K562 (cell line): ENCODE measurements around the gene CAMK2A. TPM values are rescaled to one million over a fixed set of nuclear protein-coding genes. Genes with fewer than 3 reads are reported as not detected.

Source experiments
- ATAC-seq: fragments of 200-7000 bp; cut with Tn5 transposase; 3 replicates; pipeline ENCODE4 v1.9.1; 2020; ENCODE audit warnings: moderate library complexity
- BruUV-seq: library from RNA; stranded (reverse); fragments of 400-500 nt; replicated peaks from 2 replicates; lab custom pipeline; 2021; lab: Mats Ljungman, UMichigan
- CTCF ChIA-PET: fragments of 300-600 bp; formaldehyde crosslinking; extraction: SDS; loops from one replicate; lab custom pipeline; 2021; ENCODE audit warnings: low intra/inter-chr PET ratio; lab: Yijun Ruan, JAX
- POLR2A ChIA-PET: fragments of 300-600, 350-650 bp; sonication (Branson Sonifier 250); formaldehyde crosslinking; extraction: SDS; loops from one replicate; lab custom pipeline; 2021; ENCODE audit warnings: antibody characterized with exemption, inconsistent platforms; lab: Yijun Ruan, JAX
- DNase-seq, 4 experiments: peaks; one replicate each; pipeline versions ENCODE4 v3.0.0 to v3.0.0-alpha.2; 2011 to 2018; ENCODE audit warnings: low spot score in 3 of 4, mixed read lengths in 3 of 4; ENCODE audit errors: extremely low read depth in 1 of 4
- FAIRE-seq: peaks from 2 replicates; lab custom pipeline; 2011; peaks lifted over from hg19 to GRCh38; lab: Jason Lieb, UNC
- H2AFZ ChIP-seq: 2 replicates; pipeline ENCODE4 v1.6.0; 2011; ENCODE audit warnings: low read depth, low read length, control low read depth, inconsistent platforms
- H3K27ac ChIP-seq: fragments of 200-600 bp; 3 replicates; pipeline ENCODE4 v1.8.0; 2011; ENCODE audit warnings: low read depth, mild to moderate bottlenecking, control low read depth, inconsistent platforms, low read length, moderate library complexity, mixed read lengths; ENCODE audit errors: extremely low read depth
- H3K27me3 ChIP-seq, 2 experiments: fragments of 300-600 bp in 1 of 2; 2 replicates in 1 of 2; 3 replicates in 1 of 2; pipeline versions ENCODE4 v1.6.0 to v1.8.0; 2011; ENCODE audit warnings: inconsistent platforms in 2 of 2, low read length in 2 of 2, mild to moderate bottlenecking in 1 of 2, mixed read lengths in 1 of 2, moderate library complexity in 1 of 2; ENCODE audit not compliant: control insufficient read depth in 2 of 2, insufficient read depth in 2 of 2
- H3K36me3 ChIP-seq: fragments of 300-600 bp; 3 replicates; pipeline ENCODE4 v1.8.0; 2011; ENCODE audit warnings: mild to moderate bottlenecking, low read length, inconsistent platforms; ENCODE audit not compliant: control insufficient read depth, insufficient read depth
- H3K4me1 ChIP-seq, 2 experiments: fragments of 200-600 bp in 1 of 2; replicated peaks in 1 of 2; 2 replicates in 1 of 2; 3 replicates in 1 of 2; pipeline versions ENCODE4 v1.5.1 to v1.8.0; 2011; ENCODE audit warnings: inconsistent platforms in 2 of 2, low read length in 2 of 2, mild to moderate bottlenecking in 1 of 2, mixed read lengths in 1 of 2, moderate library complexity in 1 of 2; ENCODE audit not compliant: control insufficient read depth in 2 of 2, insufficient read depth in 2 of 2
- H3K4me2 ChIP-seq: 2 replicates; pipeline ENCODE4 v1.6.1; 2011; ENCODE audit warnings: low read length, control low read depth, inconsistent platforms, mixed read lengths; ENCODE audit not compliant: insufficient read depth
- H3K4me3 ChIP-seq: fragments of 200-600 bp; sonication (generic), shearing (Covaris generic); 2 replicates; pipeline ENCODE4 v1.5.1; 2016; ENCODE audit warnings: control low read depth, inconsistent platforms
- H3K79me2 ChIP-seq: fragments of 200-600 bp; 3 replicates; pipeline ENCODE4 v1.8.0; 2011; ENCODE audit warnings: low read length, inconsistent platforms; ENCODE audit not compliant: control insufficient read depth, insufficient read depth
- H3K9ac ChIP-seq, 2 experiments: 2 replicates each; pipeline versions ENCODE4 v1.6.0 to v1.6.1; 2011; ENCODE audit warnings: low read depth in 2 of 2, low read length in 2 of 2, control low read depth in 1 of 2, inconsistent platforms in 1 of 2, mild to moderate bottlenecking in 1 of 2, mixed read lengths in 1 of 2; ENCODE audit not compliant: insufficient read depth in 1 of 2
- H3K9me1 ChIP-seq: one replicate; pipeline ENCODE4 v1.6.0; 2011; ENCODE audit warnings: inconsistent platforms, mild to moderate bottlenecking, low read length, moderate library complexity; ENCODE audit not compliant: control insufficient read depth, insufficient read depth
- H3K9me3 ChIP-seq: replicated peaks from 2 replicates; pipeline ENCODE4 v1.5.1; 2011; ENCODE audit warnings: low read depth, low read length, inconsistent platforms; ENCODE audit not compliant: control insufficient read depth, insufficient read depth
- H4K20me1 ChIP-seq: replicated peaks from 2 replicates; pipeline ENCODE4 v1.6.1; 2011; ENCODE audit warnings: low read length, inconsistent platforms, mixed read lengths; ENCODE audit not compliant: control insufficient read depth, insufficient read depth
- C11orf30 ChIP-seq: fragments of 450-650 bp; IDR thresholded peaks from 2 replicates; pipeline ENCODE4 v1.6.1; 2016; ENCODE audit warnings: low read depth, mild to moderate bottlenecking
- CCNT2 ChIP-seq: IDR thresholded peaks from 2 replicates; pipeline ENCODE4 v1.6.1; 2011; ENCODE audit warnings: borderline replicate concordance, low read depth, mild to moderate bottlenecking, moderate library complexity, mixed read lengths, low read length; ENCODE audit not compliant: insufficient read length; ENCODE audit errors: extremely low read depth
- E2F8 ChIP-seq: fragments of 450-650 bp; IDR thresholded peaks from 2 replicates; pipeline ENCODE4 v1.7.1; 2018; ENCODE audit warnings: mild to moderate bottlenecking, low read depth; ENCODE audit not compliant: partially characterized antibody
- GABPB1 ChIP-seq: sonication (generic); formaldehyde crosslinking; IDR thresholded peaks from 2 replicates; pipeline ENCODE4 v1.8.0; 2022; ENCODE audit warnings: mild to moderate bottlenecking, missing genetic modification reagents
- GTF2A2 ChIP-seq: IDR thresholded peaks from 2 replicates; pipeline ENCODE4 v1.6.1; 2016; ENCODE audit warnings: mild to moderate bottlenecking, missing genetic modification characterization, missing compliant biosample characterization
- HOXB6 ChIP-seq: fragments of 250-450 bp; sonication (Bioruptor Pico); IDR thresholded peaks from 2 replicates; pipeline ENCODE4 v1.5.1; 2022; ENCODE audit warnings: mild to moderate bottlenecking, borderline replicate concordance
- KDM4B ChIP-seq, 2 experiments: fragments of 450-650 bp in 1 of 2; sonication (generic) in 1 of 2; IDR thresholded peaks; 2 replicates each; pipeline ENCODE4 v1.6.1; 2016 to 2017; ENCODE audit warnings: borderline replicate concordance in 2 of 2, antibody characterized with exemption in 1 of 2, low read depth in 1 of 2, mild to moderate bottlenecking in 1 of 2
- MCM5 ChIP-seq: fragments of 450-650 bp; IDR thresholded peaks from 2 replicates; pipeline ENCODE4 v1.6.1; 2016; ENCODE audit warnings: low read depth
- PPARD ChIP-seq: fragments of 250-450 bp; sonication (Bioruptor Pico); IDR thresholded peaks from 2 replicates; pipeline ENCODE4 v1.8.0; 2022; ENCODE audit warnings: inconsistent platforms, mild to moderate bottlenecking, moderate library complexity
- PTBP1 ChIP-seq: fragments of 200-400 bp; formaldehyde crosslinking; IDR thresholded peaks from 2 replicates; pipeline ENCODE4 v1.6.1; 2017; ENCODE audit warnings: low read depth, low read length
- RBFOX2 ChIP-seq: fragments of 200-400 bp; formaldehyde crosslinking; IDR thresholded peaks from 2 replicates; pipeline ENCODE4 v1.6.1; 2017; ENCODE audit warnings: low read depth, mild to moderate bottlenecking, low read length, moderate library complexity
- TEAD1 ChIP-seq, 2 experiments: fragments of 450-650 bp in 1 of 2; sonication (generic) in 1 of 2; formaldehyde crosslinking; IDR thresholded peaks; 2 replicates each; pipeline versions ENCODE4 v1.4.0 to v1.8.0; 2020 to 2022; ENCODE audit warnings: mild to moderate bottlenecking in 2 of 2, missing genetic modification reagents in 1 of 2
- U2AF2 ChIP-seq: fragments of 200-400 bp; formaldehyde crosslinking; optimal IDR thresholded peaks from 2 replicates; pipeline ENCODE3; 2017; ENCODE audit warnings: low read depth, mild to moderate bottlenecking, low read length
- USF1 ChIP-seq: sonication (generic); formaldehyde crosslinking; IDR thresholded peaks from 2 replicates; pipeline ENCODE4 v1.9.0; 2022; ENCODE audit warnings: mild to moderate bottlenecking, missing genetic modification reagents
- WGBS: fragments of 100-300 bp; shearing (Covaris generic); methylation state at CpG from one replicate; pipeline ENCODE4 v1.1.6; 2016; ENCODE audit warnings: low coverage, mixed read lengths; ENCODE audit not compliant: insufficient coverage; ENCODE audit errors: missing lambda C conversion rate; 5-methylcytosine and 5-hydroxymethylcytosine counted together
- in situ Hi-C: fragments of 300-500 bp; cut with MboI; formaldehyde crosslinking; loops from 4 replicates; pipeline ENCODE4 v1.15.0; 2018; ENCODE audit warnings: inconsistent platforms, mixed read lengths
- intact Hi-C: fragments of 100-400 bp; cut with micrococcal nuclease; formaldehyde crosslinking; loops from 2 replicates; pipeline ENCODE4 v1.14.2; 2022
- polyA plus RNA-seq, 8 experiments: library from polyadenylated mRNA; depleted of rRNA in 4 of 8; stranded (reverse) in 5 of 8; unstranded in 3 of 8; fragments of >200 nt; fragmentation: Nextera tagmentation in 2 of 8; fragmentation: Illumina TruSeq in 1 of 8; extraction: Ambion mirVana in 2 of 8; extraction: Trizol in 1 of 8; gene quantifications; 2 replicates each; pipeline versions ENCODE4 v1.2.1 to v1.2.3, GENCODE V29; 2011 to 2014; ENCODE audit warnings: inconsistent platforms in 1 of 8, missing spikeins in 1 of 8
- total RNA-seq, 7 experiments: library from RNA; depleted of rRNA in 6 of 7; stranded (reverse); fragments of >200 nt in 6 of 7; fragmentation: Illumina TruSeq in 2 of 7; extraction: Trizol in 2 of 7; gene quantifications; 2 replicates each; pipeline versions ENCODE4 v1.2.1 to v1.2.3, GENCODE V29; 2011 to 2021; ENCODE audit warnings: low replicate concordance in 1 of 7
- TF ChIP-seq, protein P1 (sequence below): sonication (generic); formaldehyde crosslinking; IDR thresholded peaks from 2 replicates; pipeline ENCODE4 v1.8.0; 2022; ENCODE audit warnings: mild to moderate bottlenecking, missing genetic modification reagents
- TF ChIP-seq, protein P2 (sequence below): fragments of 450-650 bp; IDR thresholded peaks from 2 replicates; pipeline ENCODE4 v1.6.1; 2017; ENCODE audit warnings: mild to moderate bottlenecking, moderate library complexity

Gene CAMK2A
- total and polyA plus RNA-seq, 9 of the 15 experiments (the other 6 are each of a cell fraction or from before 2014, with no cell fraction given): 0.01 to 0.18 (median 0.04) TPM; not detected in 6

DNA sequence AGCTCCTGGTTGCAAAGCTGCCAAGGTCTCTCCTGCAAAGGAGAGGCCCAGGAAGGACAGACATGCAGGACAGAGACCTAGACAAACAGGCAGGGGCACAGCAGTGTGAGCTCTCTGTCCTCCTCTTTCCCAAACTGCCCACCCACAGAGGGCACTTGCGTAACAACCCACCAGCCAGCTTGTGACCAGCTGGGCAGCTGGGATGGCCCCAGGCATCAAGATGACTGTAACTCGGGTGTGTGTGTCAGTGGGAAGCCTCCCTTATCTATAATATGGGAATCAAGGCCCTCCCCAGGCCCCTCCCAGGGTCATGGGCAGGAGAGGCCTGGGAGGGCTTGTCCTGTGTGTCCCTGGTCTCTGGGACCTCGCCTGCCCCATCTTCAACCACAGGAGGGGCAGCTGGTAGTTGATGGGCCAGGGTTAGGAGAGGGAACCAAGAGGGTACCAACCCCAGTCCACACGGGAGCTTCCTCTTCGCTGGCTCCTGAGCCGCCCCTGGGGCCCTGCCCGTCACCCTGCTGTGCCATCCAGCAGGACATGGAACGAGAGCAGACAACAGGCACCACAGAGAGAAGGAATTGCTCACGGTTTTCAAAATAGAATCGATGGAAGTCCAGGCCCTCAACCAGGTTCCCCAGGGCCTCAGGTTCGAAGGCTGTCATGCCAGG, 61.8 kb downstream of the CAMK2A start:
- no peaks in the 10 kb centered on the region for H3K4me1 ChIP-seq
- no peak overlapping the region for H2AFZ ChIP-seq
- intact Hi-C loops: no loop called here
- no peaks in the 10 kb centered on the region for H3K79me2 ChIP-seq
- WGBS: 9% methylated on average over 10 of the region's 11 CpGs
- no peak overlapping the region for H3K4me3 ChIP-seq
- H3K4me2 ChIP-seq: no peak overlapping the region
- H3K9ac ChIP-seq: peak overlapping the region in 1 of 2 experiments; percentile 13; a peak in 1 of 4 replicates
- ChIA-PET CTCF (no interaction called here), POLR2A (no interaction called here)
- no TSS peak for BruUV-seq
- DNase-seq: no peak
- H4K20me1 ChIP-seq: no peaks in the 10 kb centered on the region; the same call in 1 of the 2 replicates
- no peak for FAIRE-seq
- TF ChIP-seq CCNT2: no peak
- TF ChIP-seq KDM4B (IDR thresholded peaks at IDR 0.05; ENCODE audit: borderline replicate concordance in 2 of 2, low read depth in 1 of 2): no peak
- no peak for TF ChIP-seq MCM5
- no peak for TF ChIP-seq U2AF2
- TF ChIP-seq, protein P1, sequence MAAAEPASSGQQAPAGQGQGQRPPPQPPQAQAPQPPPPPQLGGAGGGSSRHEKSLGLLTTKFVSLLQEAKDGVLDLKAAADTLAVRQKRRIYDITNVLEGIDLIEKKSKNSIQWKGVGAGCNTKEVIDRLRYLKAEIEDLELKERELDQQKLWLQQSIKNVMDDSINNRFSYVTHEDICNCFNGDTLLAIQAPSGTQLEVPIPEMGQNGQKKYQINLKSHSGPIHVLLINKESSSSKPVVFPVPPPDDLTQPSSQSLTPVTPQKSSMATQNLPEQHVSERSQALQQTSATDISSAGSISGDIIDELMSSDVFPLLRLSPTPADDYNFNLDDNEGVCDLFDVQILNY (CRISPR knock-in tag): no peak
- no peak for TF ChIP-seq E2F8
- no peak for TF ChIP-seq GTF2A2 (tag)
- TF ChIP-seq PPARD: no peak
- TF ChIP-seq USF1: no peak
- no peak for TF ChIP-seq GABPB1 (CRISPR knock-in tag)
- no peak for TF ChIP-seq HOXB6
- no peak for TF ChIP-seq TEAD1 (CRISPR knock-in tag; IDR thresholded peaks at IDR 0.05)
- TF ChIP-seq, protein P2, sequence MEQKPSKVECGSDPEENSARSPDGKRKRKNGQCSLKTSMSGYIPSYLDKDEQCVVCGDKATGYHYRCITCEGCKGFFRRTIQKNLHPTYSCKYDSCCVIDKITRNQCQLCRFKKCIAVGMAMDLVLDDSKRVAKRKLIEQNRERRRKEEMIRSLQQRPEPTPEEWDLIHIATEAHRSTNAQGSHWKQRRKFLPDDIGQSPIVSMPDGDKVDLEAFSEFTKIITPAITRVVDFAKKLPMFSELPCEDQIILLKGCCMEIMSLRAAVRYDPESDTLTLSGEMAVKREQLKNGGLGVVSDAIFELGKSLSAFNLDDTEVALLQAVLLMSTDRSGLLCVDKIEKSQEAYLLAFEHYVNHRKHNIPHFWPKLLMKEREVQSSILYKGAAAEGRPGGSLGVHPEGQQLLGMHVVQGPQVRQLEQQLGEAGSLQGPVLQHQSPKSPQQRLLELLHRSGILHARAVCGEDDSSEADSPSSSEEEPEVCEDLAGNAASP: no peak
- TF ChIP-seq PTBP1: no peak
- TF ChIP-seq RBFOX2: no peak
- no peak for TF ChIP-seq C11orf30
- peaks cover 0 to 21% of the 10 kb centered on the region in 2 experiments; a peak in 3 of 5 replicates for H3K27me3 ChIP-seq
- no peaks in the 10 kb centered on the region for H3K36me3 ChIP-seq
- in situ Hi-C loops: no loop called here
- no peak for ATAC-seq
- H3K27ac ChIP-seq: no peak overlapping the region
- no peaks in the 10 kb centered on the region for H3K9me1 ChIP-seq
- no peaks in the 10 kb centered on the region for H3K9me3 ChIP-seq
